HG03196 (cell line): ENCODE results near the gene RAMP1.

Experiments used
- ATAC-seq: cut with Tn5 transposase; IDR thresholded peaks from one replicate; pipeline ENCODE4 v1.9.1; 2021; ENCODE audit not compliant: unreplicated experiment

The RAMP1 gene

GRCh38 chr2:237913193-237913917 is 53.9 kb downstream of the RAMP1 start:
- ATAC-seq, result no peak

DNA sequence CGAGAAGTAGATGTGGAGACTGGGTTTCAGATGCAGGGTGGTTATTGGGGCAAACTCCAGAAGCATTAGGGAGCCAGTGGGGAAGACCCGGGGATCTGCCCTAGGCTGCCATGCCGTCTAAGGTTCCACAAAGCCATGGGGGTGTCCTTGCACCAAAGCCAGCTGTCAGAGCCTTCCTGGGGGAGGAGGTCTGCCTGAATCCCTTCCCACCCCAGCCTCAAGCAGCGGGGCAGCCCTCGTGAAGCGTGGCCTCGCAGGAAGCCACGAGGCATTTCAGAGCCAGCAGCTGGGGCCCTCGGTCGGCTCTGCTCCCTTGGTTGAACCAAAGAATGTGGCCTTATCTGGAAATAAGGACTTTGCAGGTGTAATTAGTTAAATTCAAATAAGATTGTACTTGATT is 56.2 kb downstream of the RAMP1 start:
- ATAC-seq, result no peak

DNA sequence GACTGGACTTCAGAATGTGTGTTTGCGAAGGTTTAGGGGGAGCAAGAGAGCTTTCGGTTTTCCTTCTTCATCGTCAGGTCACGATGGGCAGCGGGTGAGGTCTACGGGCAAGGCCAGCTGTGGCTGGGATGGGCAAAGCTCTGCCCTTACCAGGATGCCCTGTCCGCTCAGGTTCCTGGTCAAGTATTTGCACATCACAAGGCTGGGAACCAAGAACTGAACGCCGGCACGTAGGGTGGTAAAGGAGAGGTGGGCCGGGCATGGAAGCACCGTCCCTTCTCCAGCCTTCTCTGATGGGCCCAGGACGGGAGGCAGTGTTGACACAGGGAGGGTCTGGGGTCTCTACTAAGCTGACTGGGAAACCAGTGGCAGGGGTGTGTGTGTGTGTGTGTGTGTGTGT is 56.9 kb downstream of the RAMP1 start:
- no peak for ATAC-seq

DNA sequence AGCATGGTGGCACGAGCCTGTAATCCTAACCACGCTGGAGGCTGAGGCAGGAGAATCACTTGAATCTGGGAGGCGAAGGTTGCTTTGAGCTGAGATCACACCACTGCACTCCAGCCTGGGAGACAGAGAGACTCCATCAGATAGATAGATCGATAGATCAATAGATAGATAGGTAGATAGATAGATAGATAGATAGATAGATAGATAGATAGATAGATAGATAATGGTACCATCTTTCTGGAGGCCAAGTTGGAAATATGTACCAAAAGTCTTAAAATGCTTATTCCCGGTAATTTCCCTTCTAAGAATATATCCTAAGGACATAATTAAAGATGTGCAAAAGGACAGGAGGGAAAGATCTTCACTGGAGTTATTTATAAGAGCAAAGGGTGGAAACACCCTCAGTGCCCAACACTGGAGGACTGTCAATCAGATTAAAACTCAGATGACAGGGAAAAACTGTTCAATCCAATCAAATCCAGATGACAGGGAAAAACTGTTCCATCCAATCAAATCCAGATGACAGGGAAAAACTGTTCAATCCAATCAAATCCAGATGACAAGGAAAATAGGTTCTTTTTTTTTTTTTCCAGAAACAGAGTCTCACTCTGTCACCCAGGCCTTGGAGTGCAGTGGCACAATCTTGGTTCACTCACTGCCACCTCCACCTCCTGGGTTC is 58.4 kb downstream of the RAMP1 start:
- ATAC-seq, result no peak

- no peak for ATAC-seq
These were observed 60.2 kb downstream of the RAMP1 start for GRCh38 chr2:237919593-237919992.

- no peak for ATAC-seq
These were observed 61.2 kb downstream of the RAMP1 start for GRCh38 chr2:237920673-237921072.

GRCh38 chr2:237921967-237922492 is 62.6 kb downstream of the RAMP1 start:
- no peak for ATAC-seq

DNA sequence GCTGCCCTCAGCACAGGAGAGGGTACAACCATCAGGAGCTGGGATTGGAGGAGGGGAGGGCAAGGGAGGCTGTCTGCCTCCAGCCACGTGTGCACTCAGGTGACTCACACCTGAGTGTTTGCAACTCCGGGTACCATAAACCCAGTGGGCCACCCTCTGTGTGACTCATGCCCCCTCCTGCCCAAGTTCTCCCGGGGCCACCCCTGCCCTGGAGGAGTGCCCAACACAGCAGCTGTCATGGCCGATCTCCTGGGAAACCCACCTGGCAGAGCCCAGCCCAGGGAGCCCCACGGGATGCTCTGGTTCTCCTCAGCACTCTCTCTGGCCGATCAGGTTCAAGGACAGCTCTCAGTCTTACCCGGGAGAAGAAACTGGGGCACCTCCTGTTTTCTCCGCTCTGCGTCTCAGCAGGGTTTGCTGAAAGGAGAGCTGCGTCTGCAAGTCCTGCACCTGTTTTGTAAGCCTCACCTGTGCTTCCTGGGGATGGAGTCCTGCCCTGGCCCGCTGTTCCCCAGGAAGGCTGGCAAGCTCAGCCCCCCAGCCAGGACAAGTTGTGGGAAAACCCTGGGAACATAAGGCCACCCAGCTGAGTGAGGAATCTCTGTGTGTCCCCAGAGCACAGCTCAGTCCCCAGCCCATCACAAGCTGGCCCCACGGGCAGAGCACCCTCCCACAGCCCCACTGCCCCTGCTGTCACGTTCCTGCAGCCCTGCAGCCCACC is 63.4 kb downstream of the RAMP1 start:
- no peak for ATAC-seq

GRCh38 chr2:237923481-237924163 is 64.2 kb downstream of the RAMP1 start:
- ATAC-seq, result no peak

- no peak for ATAC-seq
These were observed 64.7 kb downstream of the RAMP1 start for GRCh38 chr2:237924164-237924534.

DNA sequence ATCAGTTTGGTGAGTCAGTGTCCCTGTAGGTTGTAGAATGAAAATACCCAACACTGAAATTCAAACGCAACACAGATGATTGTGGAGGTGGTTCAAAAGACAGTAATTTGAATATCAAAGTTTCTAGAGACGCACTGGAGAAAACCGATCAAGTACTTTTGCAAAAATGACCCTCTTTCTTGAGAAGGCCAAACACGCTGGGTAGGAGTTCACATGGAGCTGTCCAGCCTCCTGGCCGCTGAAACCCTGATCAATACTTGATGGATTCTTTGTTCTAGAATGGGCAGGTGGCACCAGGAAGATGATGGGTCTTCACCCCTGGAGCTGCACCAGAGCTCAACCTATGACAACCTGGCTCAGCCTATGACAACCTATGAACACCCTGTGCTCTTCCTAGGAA is 67.7 kb downstream of the RAMP1 start:
- ATAC-seq, result no peak

DNA sequence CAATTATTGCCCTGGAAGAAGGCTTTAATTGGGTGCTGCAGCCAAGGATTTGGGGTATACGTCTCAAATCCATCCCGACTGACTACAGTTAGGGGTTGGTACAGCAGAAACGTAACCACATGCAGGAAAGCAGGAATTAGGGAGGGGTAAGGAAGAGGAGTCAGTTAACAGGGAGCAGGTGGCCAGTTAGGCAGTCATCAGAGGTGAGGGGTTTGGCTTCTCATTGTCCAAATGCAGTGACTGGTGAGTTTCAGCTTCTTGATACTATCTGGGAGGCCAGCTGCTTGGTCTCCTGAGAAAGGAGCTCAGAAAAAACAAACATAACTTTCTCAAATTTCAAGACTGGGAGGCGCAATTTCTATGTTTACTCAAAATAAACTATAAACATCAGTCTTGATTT is 68.6 kb downstream of the RAMP1 start:
- ATAC-seq, result no peak

DNA sequence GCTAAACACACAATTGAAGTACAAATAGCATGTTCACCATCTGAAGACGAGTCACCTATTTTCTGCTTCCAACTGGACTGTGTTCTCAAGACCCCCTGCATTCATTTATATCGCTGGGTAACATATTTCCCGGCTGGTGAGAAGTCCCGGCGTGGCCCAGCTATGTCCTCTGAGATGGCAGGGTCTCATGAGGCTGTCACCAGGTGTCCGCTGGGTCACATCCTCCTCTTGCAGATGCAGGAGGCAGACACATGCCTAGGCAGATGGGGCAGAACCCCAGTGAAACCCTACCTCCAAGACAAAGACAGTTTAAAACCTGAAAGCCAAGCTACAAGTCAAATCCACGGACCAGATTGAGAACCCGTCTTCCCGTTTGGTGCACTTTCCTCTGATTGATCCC is 70.6 kb downstream of the RAMP1 start:
- no peak for ATAC-seq

DNA sequence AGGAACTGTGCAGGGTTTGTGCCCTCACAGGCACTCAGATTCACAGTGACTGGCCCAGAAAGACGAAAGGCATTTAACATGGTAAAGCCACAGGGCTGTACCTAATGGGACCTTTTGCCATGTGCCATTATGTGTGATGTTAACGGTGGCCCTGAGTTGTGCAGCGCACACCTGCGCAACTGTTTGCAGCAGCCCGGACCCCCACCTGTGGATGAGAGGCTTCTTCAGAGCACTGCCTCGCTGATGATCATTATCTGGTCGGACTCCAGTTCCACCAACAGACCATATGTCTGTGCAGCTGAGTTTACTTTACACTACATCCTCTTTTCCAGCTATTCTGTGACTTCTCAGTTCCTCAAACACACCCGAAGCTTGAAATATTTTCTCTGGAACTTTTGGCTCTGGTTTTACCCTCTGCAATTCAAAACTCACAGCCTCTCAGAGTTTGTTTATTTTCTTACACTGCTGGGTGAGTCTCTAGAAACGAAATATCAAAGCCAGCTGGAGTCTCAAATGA is 71.8 kb downstream of the RAMP1 start:
- ATAC-seq, result no peak

DNA sequence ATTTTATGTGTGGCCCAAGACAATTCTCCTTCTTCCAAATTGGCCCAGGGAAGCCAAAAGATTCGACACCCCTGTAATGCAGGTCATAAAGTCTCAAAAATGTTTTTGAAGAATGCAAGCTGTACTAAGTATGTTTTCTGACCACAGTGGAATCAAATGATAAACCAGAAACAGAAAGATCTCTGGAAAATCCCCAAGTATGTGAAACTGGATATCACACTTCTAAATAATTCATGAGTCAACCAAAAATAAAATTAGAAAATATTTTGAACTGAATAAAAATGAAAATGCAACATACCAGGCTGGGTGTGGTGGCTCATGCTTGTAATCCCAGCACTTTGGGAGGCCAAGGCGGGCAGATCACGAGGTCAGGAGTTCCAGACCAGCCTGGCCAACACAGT is 73.3 kb downstream of the RAMP1 start:
- no peak for ATAC-seq

DNA sequence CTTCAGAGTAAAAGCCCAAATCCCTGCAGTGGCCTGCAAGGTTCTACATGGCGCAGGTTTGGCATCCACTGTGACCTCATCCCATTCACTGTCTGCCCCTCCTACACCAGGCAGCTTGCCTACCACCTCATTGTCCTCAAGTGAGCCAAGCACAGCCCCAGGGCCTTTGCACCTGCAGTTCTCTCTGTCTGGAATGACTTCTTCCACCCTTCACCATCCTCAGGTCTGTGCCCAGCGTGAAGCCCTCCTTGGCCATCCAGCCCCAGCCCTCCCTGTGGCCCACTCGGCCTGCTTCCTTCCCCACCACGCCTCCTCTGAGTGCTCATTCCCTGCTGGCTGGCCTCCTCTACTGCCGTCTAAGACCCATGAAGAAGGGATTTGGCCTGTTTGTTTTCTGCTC is 74.8 kb downstream of the RAMP1 start:
- no peak for ATAC-seq

DNA sequence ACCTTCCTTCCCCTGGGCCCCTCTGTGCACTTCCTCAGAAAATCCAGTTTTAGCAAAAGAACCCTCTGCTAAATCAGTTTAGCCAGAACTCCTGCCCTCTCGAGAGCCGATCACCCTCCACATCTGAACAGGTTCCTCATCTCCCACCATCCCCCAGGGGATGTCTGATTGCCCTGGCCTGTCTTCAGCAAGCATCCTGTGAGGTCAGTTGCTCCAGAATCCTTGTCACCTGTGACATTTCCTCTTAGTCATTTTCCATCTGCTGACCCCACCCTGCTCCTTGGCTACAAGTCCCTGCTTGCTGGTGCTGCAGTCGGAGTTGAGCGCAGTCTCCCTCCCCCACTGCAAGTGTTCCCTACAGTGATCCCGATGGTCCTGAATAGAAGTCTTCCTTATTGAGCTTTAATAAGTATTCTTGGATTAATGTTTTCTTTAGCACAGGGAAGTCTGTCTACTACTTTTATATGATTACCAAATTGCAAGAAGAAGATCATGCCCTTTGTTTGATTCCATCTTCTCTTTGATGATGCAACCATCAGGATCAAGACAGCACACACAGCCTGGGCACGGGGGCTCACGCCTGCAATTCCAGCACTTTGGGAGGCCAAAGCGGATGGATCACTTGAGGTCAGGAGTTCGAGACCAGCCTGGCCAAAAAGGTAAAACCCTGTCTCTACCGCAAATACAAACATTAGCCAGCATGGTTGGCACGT is 76.5 kb downstream of the RAMP1 start:
- ATAC-seq, result no peak

- ATAC-seq, result no peak
These were observed 79.8 kb downstream of the RAMP1 start for GRCh38 chr2:237939251-237939650.

DNA sequence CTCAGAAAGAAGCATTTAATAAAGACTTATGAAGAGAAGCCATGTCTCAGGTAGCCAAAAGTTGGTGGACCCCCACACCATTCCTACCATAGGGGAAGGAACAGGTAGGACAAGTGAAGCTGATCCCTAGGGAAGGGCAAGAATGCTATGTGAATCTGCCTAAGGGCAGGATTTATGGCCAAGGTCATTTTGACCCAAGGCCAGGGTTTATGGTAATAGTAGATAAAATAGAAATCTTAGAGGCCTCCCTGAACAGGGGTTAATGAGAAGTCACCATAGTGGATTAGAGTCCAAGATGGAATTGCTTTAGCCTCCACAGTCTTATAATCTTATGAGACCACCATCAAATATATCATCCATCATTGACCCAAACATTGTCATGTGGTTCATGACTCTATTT is 81.4 kb downstream of the RAMP1 start:
- no peak for ATAC-seq

DNA sequence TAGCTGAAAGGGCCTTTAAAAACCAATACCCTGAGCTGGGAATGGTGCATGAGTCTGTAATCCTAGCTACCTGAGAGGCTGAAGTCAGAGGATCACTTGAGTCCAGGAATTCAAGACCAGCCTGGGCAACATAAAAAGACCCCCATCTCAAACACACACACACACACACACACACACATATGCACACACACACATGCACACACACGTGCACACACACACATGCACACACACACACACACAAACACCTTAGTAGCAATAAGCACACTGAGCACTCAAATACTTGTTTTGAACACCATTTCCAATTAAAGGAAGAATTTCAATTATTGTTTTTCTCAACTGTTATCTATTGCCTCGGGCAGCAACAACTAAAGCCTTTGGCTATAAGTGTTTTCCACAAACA is 81.8 kb downstream of the RAMP1 start:
- no peak for ATAC-seq

GRCh38 chr2:237942513-237942899 is 83.1 kb downstream of the RAMP1 start:
- ATAC-seq, result no peak
